Breast epithelium (tissue), 4 donors: ENCODE data around the gene APBB2. TPM values are rescaled to one million over a fixed set of nuclear protein-coding genes. Genes with fewer than 3 reads are reported as not detected.

Experiments
- DNase-seq, 2 donors: peaks; one replicate each; pipeline ENCODE4 v3.0.0-alpha.2; 2019; ENCODE audit warnings: low spot score in 2 of 2
- H3K27ac ChIP-seq, 2 donors: fragments of 200-600 bp; sonication (generic) in 1 of 2; one replicate each; pipeline ENCODE4 v1.5.1; 2016 to 2019; ENCODE audit warnings: mild to moderate bottlenecking in 1 of 2
- H3K27me3 ChIP-seq, 2 donors: fragments of 200-600 bp; sonication (generic) in 1 of 2; one replicate each; pipeline versions ENCODE4 v1.5.1 to v1.6.0; 2017 to 2019; ENCODE audit warnings: control low read depth in 1 of 2, mild to moderate bottlenecking in 1 of 2
- H3K36me3 ChIP-seq: fragments of 200-600 bp; one replicate; pipeline ENCODE4 v1.5.1; 2019
- H3K4me1 ChIP-seq, 2 donors: fragments of 200-600 bp; sonication (generic); one replicate each; pipeline ENCODE4 v1.5.1; 2016 to 2019; ENCODE audit warnings: control low read depth in 1 of 2
- H3K4me3 ChIP-seq, 3 donors: fragments of 200-600 bp; sonication (generic); 1 replicate in 2 of 3; 2 replicates in 1 of 3; pipeline ENCODE4 v1.5.1; 2016 to 2019; ENCODE audit warnings: mild to moderate bottlenecking in 3 of 3, moderate library complexity in 2 of 3
- H3K9me3 ChIP-seq, 2 donors: fragments of 200-600 bp; sonication (generic) in 1 of 2; one replicate each; pipeline ENCODE4 v1.5.1; 2016 to 2019; ENCODE audit warnings: control low read depth in 1 of 2
- POLR2A ChIP-seq: fragments of 450-650 bp; IDR thresholded peaks from one replicate; pipeline ENCODE4 v1.6.1; 2016; ENCODE audit warnings: antibody characterized with exemption, mild to moderate bottlenecking, moderate library complexity
- POLR2AphosphoS5 ChIP-seq, 3 donors: sonication (generic); formaldehyde crosslinking; IDR thresholded peaks; one replicate each; pipeline ENCODE4 v1.6.1; 2017; ENCODE audit warnings: antibody characterized with exemption in 3 of 3
- intact Hi-C: fragments of 100-400 bp; cut with DNase I; formaldehyde crosslinking; loops from one replicate; pipeline ENCODE4 v1.15.1; 2023; ENCODE audit warnings: low total_unique reads
- total RNA-seq, 3 donors: library from RNA; depleted of rRNA; stranded (reverse); fragments of >200 nt; gene quantifications; one replicate each; pipeline ENCODE4 v1.1.0, GENCODE V29; 2016
- TF ChIP-seq, protein P1 (sequence below), 3 donors: fragments of 450-650 bp; IDR thresholded peaks; one replicate each; pipeline ENCODE4 v1.5.1; 2016 to 2017; ENCODE audit warnings: antibody characterized with exemption in 3 of 3, mild to moderate bottlenecking in 3 of 3, moderate library complexity in 3 of 3

APBB2 gene
- total RNA-seq, 3 donors from 2014 or later: 87.4 to 192 (median 153) TPM

DNA sequence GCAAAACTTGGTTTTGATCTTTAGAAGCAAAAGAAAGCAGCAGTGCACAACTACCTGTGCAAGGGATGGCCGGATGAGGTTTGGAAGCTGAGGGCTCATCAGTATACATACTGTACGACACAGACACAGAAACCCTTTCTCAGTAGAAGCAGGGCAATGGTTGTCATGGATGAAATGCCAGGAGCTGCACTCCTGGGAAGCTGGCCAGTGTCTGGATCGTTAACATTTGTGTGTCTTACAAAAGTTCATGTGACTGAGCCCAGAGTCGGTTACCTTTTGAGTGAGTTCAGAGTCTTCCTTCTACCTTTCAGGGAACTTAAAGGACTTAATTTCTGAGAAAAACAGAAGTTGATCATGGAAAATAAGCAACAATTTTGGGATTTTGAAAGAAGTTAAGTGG lies 230.3 kb downstream of the APBB2 start:
- H3K4me3 ChIP-seq: no peak overlapping the region
- H3K27ac ChIP-seq: peak overlapping the region; percentile 2 to 45
- H3K9me3 ChIP-seq: no peaks in the 10 kb centered on the region
- TF ChIP-seq, protein P1, sequence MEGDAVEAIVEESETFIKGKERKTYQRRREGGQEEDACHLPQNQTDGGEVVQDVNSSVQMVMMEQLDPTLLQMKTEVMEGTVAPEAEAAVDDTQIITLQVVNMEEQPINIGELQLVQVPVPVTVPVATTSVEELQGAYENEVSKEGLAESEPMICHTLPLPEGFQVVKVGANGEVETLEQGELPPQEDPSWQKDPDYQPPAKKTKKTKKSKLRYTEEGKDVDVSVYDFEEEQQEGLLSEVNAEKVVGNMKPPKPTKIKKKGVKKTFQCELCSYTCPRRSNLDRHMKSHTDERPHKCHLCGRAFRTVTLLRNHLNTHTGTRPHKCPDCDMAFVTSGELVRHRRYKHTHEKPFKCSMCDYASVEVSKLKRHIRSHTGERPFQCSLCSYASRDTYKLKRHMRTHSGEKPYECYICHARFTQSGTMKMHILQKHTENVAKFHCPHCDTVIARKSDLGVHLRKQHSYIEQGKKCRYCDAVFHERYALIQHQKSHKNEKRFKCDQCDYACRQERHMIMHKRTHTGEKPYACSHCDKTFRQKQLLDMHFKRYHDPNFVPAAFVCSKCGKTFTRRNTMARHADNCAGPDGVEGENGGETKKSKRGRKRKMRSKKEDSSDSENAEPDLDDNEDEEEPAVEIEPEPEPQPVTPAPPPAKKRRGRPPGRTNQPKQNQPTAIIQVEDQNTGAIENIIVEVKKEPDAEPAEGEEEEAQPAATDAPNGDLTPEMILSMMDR (IDR thresholded peaks at IDR 0.05): no peak
- TF ChIP-seq POLR2AphosphoS5 (IDR thresholded peaks at IDR 0.05): no peak
- H3K36me3 ChIP-seq: no peaks in the 10 kb centered on the region
- H3K4me1 ChIP-seq: no peaks in the 10 kb centered on the region
- DNase-seq: peak in 1 of 2 donors; percentile 57
- intact Hi-C loops: no loop called here
- H3K27me3 ChIP-seq: no peaks in the 10 kb centered on the region

DNA sequence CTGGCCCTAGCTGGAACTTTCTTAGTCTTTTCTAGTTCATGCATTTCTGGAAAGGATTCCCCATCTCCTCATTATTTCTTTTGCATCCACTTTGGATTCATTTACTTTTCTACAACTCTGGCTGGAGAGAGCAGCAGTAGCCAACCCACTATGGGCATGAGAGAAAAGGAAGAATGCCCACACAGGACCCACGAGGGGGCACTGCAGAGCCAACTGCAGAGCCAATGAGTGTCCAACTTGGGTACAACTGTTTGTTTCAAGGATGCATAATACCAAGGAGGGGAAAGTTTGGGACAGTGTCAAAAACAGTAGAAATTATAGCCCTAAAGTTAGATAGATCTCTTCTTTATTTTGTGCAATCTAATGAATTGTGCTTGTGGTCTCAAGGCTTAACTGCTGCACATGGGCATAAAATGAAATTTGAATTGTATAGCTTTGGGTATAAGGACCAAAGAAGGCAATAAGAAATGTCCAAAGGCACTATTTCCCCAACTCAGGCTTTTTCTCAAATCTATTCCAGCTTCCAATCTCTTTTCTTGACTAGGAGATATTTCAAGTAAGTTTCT lies 233.9 kb downstream of the APBB2 start:
- intact Hi-C loops: no loop called here
- TF ChIP-seq POLR2AphosphoS5 (IDR thresholded peaks at IDR 0.05) (no peak), POLR2A (no peak)
- TF ChIP-seq, protein P1 (IDR thresholded peaks at IDR 0.05): no peak
- Histone ChIP-seq H3K27me3 (no peaks in the 10 kb centered on the region), H3K36me3 (no peaks in the 10 kb centered on the region), H3K4me3 (no peak overlapping the region), H3K4me1 (no peaks in the 10 kb centered on the region), H3K27ac (no peak overlapping the region), H3K9me3 (no peaks in the 10 kb centered on the region)
- no peak for DNase-seq

DNA sequence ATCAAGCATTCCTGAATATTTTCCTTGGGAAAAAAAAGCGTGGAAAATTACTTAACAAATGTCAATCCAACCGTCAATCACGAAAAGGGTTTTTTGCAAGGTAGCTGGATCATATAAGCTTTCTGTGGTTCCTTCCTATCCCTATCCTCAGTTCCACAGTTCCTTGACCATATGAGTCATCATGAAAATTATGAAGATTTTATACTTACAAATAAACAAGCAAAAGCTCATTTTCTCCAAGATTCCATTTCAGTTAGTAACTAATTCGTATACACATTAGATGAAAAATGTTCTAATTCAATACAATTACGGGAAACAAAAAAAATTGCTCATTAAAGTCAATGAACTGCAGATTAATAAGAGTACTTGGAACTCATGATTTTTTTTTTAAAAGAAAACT lies 235.8 kb downstream of the APBB2 start:
- intact Hi-C loops: loop anchor here (2.0 kb wide), 1 partner anchor 66 kb away; no protein-coding TSS in a partner anchor

DNA sequence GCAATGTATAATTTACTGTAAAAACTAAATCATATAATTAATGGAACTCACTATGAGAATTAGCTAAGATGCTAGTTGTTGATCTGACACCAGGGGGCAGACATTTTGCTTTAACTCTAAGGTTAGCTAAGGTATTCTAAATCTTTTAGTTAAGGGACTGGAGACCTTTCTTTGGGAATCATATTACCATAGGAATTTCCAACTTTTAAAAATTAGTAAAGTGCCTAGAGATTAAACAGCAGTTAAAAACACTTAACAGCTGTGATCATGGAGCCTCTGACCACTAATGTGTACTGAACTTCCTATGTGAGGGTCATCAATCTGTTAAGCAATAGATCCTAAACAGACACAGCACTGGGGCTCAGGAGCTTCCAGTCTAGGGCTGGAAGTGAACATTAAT lies 238.0 kb downstream of the APBB2 start:
- no peak for DNase-seq
- TF ChIP-seq POLR2AphosphoS5 (IDR thresholded peaks at IDR 0.05) (no peak), POLR2A (no peak)
- TF ChIP-seq, protein P1 (IDR thresholded peaks at IDR 0.05): peak; percentile 57 to 70 (median 59)
- Histone ChIP-seq H3K36me3 (no peaks in the 10 kb centered on the region), H3K4me1 (no peaks in the 10 kb centered on the region), H3K9me3 (no peaks in the 10 kb centered on the region), H3K27me3 (no peaks in the 10 kb centered on the region), H3K27ac (no peak overlapping the region), H3K4me3 (no peak overlapping the region)
- intact Hi-C loops: no loop called here

More for the DNA sequence above, 235.8 kb downstream of the APBB2 start:
- Histone ChIP-seq H3K4me3 (no peak overlapping the region), H3K27ac (no peak overlapping the region), H3K9me3 (no peaks in the 10 kb centered on the region), H3K4me1 (no peaks in the 10 kb centered on the region), H3K36me3 (no peaks in the 10 kb centered on the region), H3K27me3 (no peaks in the 10 kb centered on the region)
- DNase-seq: no peak
- TF ChIP-seq, protein P1 (IDR thresholded peaks at IDR 0.05): no peak
- TF ChIP-seq POLR2A: no peak
- no peak for TF ChIP-seq POLR2AphosphoS5 (IDR thresholded peaks at IDR 0.05)

DNA sequence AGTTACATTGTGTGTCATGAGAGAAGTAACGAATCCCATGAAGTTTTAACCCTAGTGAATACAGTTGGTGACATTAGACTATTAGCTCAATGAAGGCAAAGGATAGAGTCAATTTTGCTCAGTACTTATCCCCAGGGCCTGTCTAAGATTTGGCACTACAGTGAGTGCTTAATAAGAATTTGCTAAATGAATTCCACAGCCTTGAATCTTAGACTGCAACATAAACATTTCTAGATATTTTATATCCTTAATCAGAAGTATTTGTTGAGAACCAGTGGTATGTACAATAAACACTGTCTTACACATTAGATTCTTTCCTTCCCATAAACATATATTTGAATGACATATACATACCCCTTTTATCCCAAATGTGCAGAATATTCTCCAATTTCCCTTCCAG lies 241.6 kb downstream of the APBB2 start:
- intact Hi-C loops: no loop called here
- no peak for DNase-seq
- Histone ChIP-seq H3K9me3 (no peaks in the 10 kb centered on the region), H3K4me3 (no peak overlapping the region), H3K27me3 (no peaks in the 10 kb centered on the region), H3K27ac (no peak overlapping the region), H3K36me3 (no peaks in the 10 kb centered on the region), H3K4me1 (no peaks in the 10 kb centered on the region)
- TF ChIP-seq POLR2AphosphoS5 (IDR thresholded peaks at IDR 0.05): no peak
- TF ChIP-seq POLR2A: no peak
- TF ChIP-seq, protein P1 (IDR thresholded peaks at IDR 0.05): no peak
